GM23338 (cell line): Measurements from ENCODE around the gene DIPK2B. TPM values are rescaled to one million over a fixed set of nuclear protein-coding genes. Genes with fewer than 3 reads are reported as not detected.

ENCODE experiments used
- ATAC-seq: fragments of 200-7000 bp; cut with Tn5 transposase; 3 replicates; pipeline ENCODE4 v1.9.1; 2020
- DNase-seq: peaks from one replicate; pipeline ENCODE4 v3.0.0-alpha.2; 2015; ENCODE audit warnings: low spot score
- H2AFZ ChIP-seq: fragments of 200-600 bp; sonication (generic); 2 replicates; pipeline ENCODE4 v1.8.0; 2016; ENCODE audit warnings: antibody characterized with exemption, mild to moderate bottlenecking, moderate library complexity
- H3F3A ChIP-seq: fragments of 200-600 bp; sonication (generic); replicated peaks from 2 replicates; pipeline ENCODE4 v1.8.0; 2017; ENCODE audit warnings: antibody characterized with exemption, mixed run types, low read depth
- H3K27ac ChIP-seq: fragments of 200-600 bp; sonication (generic); 2 replicates; pipeline ENCODE4 v1.6.1; 2016; ENCODE audit warnings: low read depth
- H3K27me3 ChIP-seq: fragments of 200-600 bp; sonication (generic); 2 replicates; pipeline ENCODE4 v1.8.0; 2016; ENCODE audit warnings: mild to moderate bottlenecking, mixed run types, moderate library complexity; ENCODE audit not compliant: insufficient read depth
- H3K36me3 ChIP-seq: fragments of 200-600 bp; sonication (generic); 2 replicates; pipeline ENCODE4 v1.8.0; 2016; ENCODE audit warnings: mild to moderate bottlenecking; ENCODE audit not compliant: insufficient read depth
- H3K4me1 ChIP-seq: fragments of 200-600 bp; sonication (generic); 2 replicates; pipeline ENCODE4 v1.8.0; 2016; ENCODE audit warnings: mild to moderate bottlenecking, moderate library complexity; ENCODE audit not compliant: insufficient read depth
- H3K4me2 ChIP-seq: fragments of 200-600 bp; sonication (generic); 2 replicates; pipeline ENCODE4 v1.7.1; 2017; ENCODE audit warnings: mixed run types
- H3K4me3 ChIP-seq: fragments of 200-600 bp; sonication (generic); 2 replicates; pipeline ENCODE4 v1.6.1; 2016; ENCODE audit warnings: mixed run types
- H3K79me2 ChIP-seq: fragments of 200-600 bp; sonication (generic); replicated peaks from 2 replicates; pipeline ENCODE4 v1.8.0; 2017; ENCODE audit warnings: mild to moderate bottlenecking; ENCODE audit not compliant: insufficient read depth
- H3K9me2 ChIP-seq: fragments of 200-600 bp; sonication (generic); 2 replicates; pipeline ENCODE4 v1.8.0; 2017; ENCODE audit not compliant: insufficient read depth
- H4K20me1 ChIP-seq: fragments of 200-600 bp; sonication (generic); replicated peaks from 2 replicates; pipeline ENCODE4 v1.8.0; 2017; ENCODE audit warnings: mild to moderate bottlenecking; ENCODE audit not compliant: insufficient read depth
- H3K27ac Mint-ChIP-seq: 2 replicates; pipeline ENCODE4 v1.8.0; 2020; ENCODE audit warnings: inconsistent platforms, mild to moderate bottlenecking, moderate library complexity, mixed read lengths
- H3K27me3 Mint-ChIP-seq: 3 replicates; pipeline ENCODE4 v1.8.0; 2022; ENCODE audit warnings: low read depth, mild to moderate bottlenecking, moderate library complexity, mixed read lengths, inconsistent platforms; ENCODE audit not compliant: insufficient read depth, poor library complexity
- H3K36me3 Mint-ChIP-seq: 3 replicates; pipeline ENCODE4 v1.8.0; 2021; ENCODE audit warnings: low read depth, mild to moderate bottlenecking, inconsistent platforms, moderate library complexity, mixed read lengths
- H3K4me1 Mint-ChIP-seq: 3 replicates; pipeline ENCODE4 v1.8.0; 2020; ENCODE audit warnings: mild to moderate bottlenecking, inconsistent platforms, mixed read lengths
- H3K4me3 Mint-ChIP-seq: 3 replicates; pipeline ENCODE4 v1.8.0; 2021; ENCODE audit warnings: moderate library complexity, mild to moderate bottlenecking, inconsistent platforms, mixed read lengths
- H3K9me3 Mint-ChIP-seq: 3 replicates; pipeline ENCODE4 v1.8.0; 2020; ENCODE audit warnings: moderate library complexity, mild to moderate bottlenecking, inconsistent platforms, mixed read lengths
- CREB1 ChIP-seq: fragments of 250-450 bp; sonication (Bioruptor Pico); IDR thresholded peaks from 2 replicates; pipeline ENCODE4 v1.5.0; 2020; ENCODE audit warnings: low read depth, mild to moderate bottlenecking, moderate library complexity
- CTCF ChIP-seq, 2 experiments: fragments of 200-600 bp in 1 of 2; sonication (generic) in 1 of 2; conservative IDR thresholded peaks; 2 replicates each; pipeline versions ENCODE4 v1.5.1 to v1.6.1; 2016 to 2017; ENCODE audit warnings: antibody characterized with exemption in 2 of 2, low read depth in 2 of 2, mild to moderate bottlenecking in 2 of 2, moderate library complexity in 1 of 2
- ETS1 ChIP-seq: IDR thresholded peaks from 2 replicates; pipeline ENCODE4 v1.6.1; 2016; ENCODE audit warnings: antibody characterized with exemption
- EZH2phosphoT487 ChIP-seq: fragments of 200-600 bp; sonication (generic); IDR thresholded peaks from one replicate; pipeline ENCODE4 v1.8.1; 2018; ENCODE audit warnings: antibody characterized with exemption; ENCODE audit not compliant: unreplicated experiment
- JUNB ChIP-seq: IDR thresholded peaks from one replicate; pipeline ENCODE4 v1.6.1; 2016; ENCODE audit warnings: antibody characterized with exemption; ENCODE audit not compliant: unreplicated experiment
- POLR2AphosphoS5 ChIP-seq: IDR thresholded peaks from 2 replicates; pipeline ENCODE4 v1.6.1; 2016; ENCODE audit warnings: antibody characterized with exemption, low read depth
- REST ChIP-seq: IDR thresholded peaks from one replicate; pipeline ENCODE4 v1.6.1; 2018; ENCODE audit warnings: antibody characterized with exemption; ENCODE audit not compliant: unreplicated experiment
- STAT1 ChIP-seq: IDR thresholded peaks from one replicate; pipeline ENCODE4 v1.6.1; 2016; ENCODE audit warnings: antibody characterized with exemption; ENCODE audit not compliant: unreplicated experiment
- ZNF114 ChIP-seq: fragments of 250-450 bp; sonication (Bioruptor Pico); IDR thresholded peaks from 2 replicates; pipeline ENCODE4 v1.5.0; 2020; ENCODE audit warnings: mild to moderate bottlenecking, moderate library complexity
- ZNF331 ChIP-seq: fragments of 250-450 bp; sonication (Bioruptor Pico); IDR thresholded peaks from 2 replicates; pipeline ENCODE4 v1.5.0; 2020; ENCODE audit warnings: low read depth, mild to moderate bottlenecking, moderate library complexity
- ZNF462 ChIP-seq: fragments of 250-450 bp; sonication (Bioruptor Pico); IDR thresholded peaks from 2 replicates; pipeline ENCODE4 v1.5.0; 2020; ENCODE audit warnings: mild to moderate bottlenecking, moderate library complexity
- polyA plus RNA-seq: library from polyadenylated mRNA; unstranded; fragments of >200 nt; fragmentation: Nextera tagmentation; extraction: Ambion mirVana; gene quantifications from 2 replicates; pipeline ENCODE4 v1.2.1, GENCODE V29; 2016
- total RNA-seq: library from RNA; depleted of rRNA; stranded (reverse); fragments of >200 nt; shearing (Covaris generic); gene quantifications from 2 replicates; pipeline ENCODE4 v1.2.3, GENCODE V29; 2014

DIPK2B gene
- total and polyA plus RNA-seq, 2 experiments from 2014 or later: not detected

- no peak overlapping the region for H3K4me3 Mint-ChIP-seq
- no peaks in the 10 kb centered on the region for H3K9me2 ChIP-seq
- no peaks in the 10 kb centered on the region for H3K4me1 Mint-ChIP-seq
- no peaks in the 10 kb centered on the region for H3K4me1 ChIP-seq
- no peak for ATAC-seq
- H2AFZ ChIP-seq: no peak overlapping the region
- DNase-seq: no peak
- H3K4me3 ChIP-seq: no peak overlapping the region
- H3K36me3 ChIP-seq: no peaks in the 10 kb centered on the region
- H3K79me2 ChIP-seq: no peaks in the 10 kb centered on the region
- no peaks in the 10 kb centered on the region for H4K20me1 ChIP-seq
- no peaks in the 10 kb centered on the region for H3F3A ChIP-seq
- TF ChIP-seq ZNF331 (CRISPR knock-in tag): no peak
- TF ChIP-seq STAT1: no peak
- TF ChIP-seq REST: no peak
- TF ChIP-seq EZH2phosphoT487: no peak
- TF ChIP-seq CTCF (conservative IDR thresholded peaks at IDR 0.05; ENCODE audit: low read depth in 2 of 2): no peak
- TF ChIP-seq ZNF114 (CRISPR knock-in tag): no peak
- no peak for TF ChIP-seq POLR2AphosphoS5
- no peak for TF ChIP-seq ZNF462 (CRISPR knock-in tag)
- no peak for TF ChIP-seq JUNB
- TF ChIP-seq ETS1: no peak
- TF ChIP-seq CREB1 (CRISPR knock-in tag): no peak
- no peak overlapping the region for H3K27ac ChIP-seq
- no peak overlapping the region for H3K4me2 ChIP-seq
- no peak overlapping the region for H3K27ac Mint-ChIP-seq
- H3K27me3 Mint-ChIP-seq: peaks cover 3% of the 10 kb centered on the region
- no peaks in the 10 kb centered on the region for H3K36me3 Mint-ChIP-seq
- no peaks in the 10 kb centered on the region for H3K9me3 Mint-ChIP-seq
- H3K27me3 ChIP-seq: no peaks in the 10 kb centered on the region
Measured at GRCh38 chrX:45154033-45154360, 46.7 kb downstream of the DIPK2B start.
